SK-N-SH treated with all-trans-retinoic acid at 6 μM for 48 hours (cell line): ENCODE measurements around the gene DST.

ENCODE experiments used
- ATAC-seq: fragments of 200-7000 bp; cut with Tn5 transposase; 3 replicates; pipeline ENCODE4 v1.9.1; 2020; ENCODE audit warnings: mild to moderate bottlenecking, moderate library complexity
- ARNTL ChIP-seq: fragments of 450-650 bp; formaldehyde crosslinking; IDR thresholded peaks from 2 replicates; pipeline ENCODE4 v1.5.0; 2020; ENCODE audit warnings: low read depth, mild to moderate bottlenecking, moderate library complexity, borderline replicate concordance
- BACH2 ChIP-seq: fragments of 250-450 bp; sonication (Bioruptor Pico); IDR thresholded peaks from 2 replicates; pipeline ENCODE4 v1.9.0; 2021; ENCODE audit warnings: mild to moderate bottlenecking, borderline replicate concordance
- CSDC2 ChIP-seq: fragments of 250-450 bp; sonication (Bioruptor Pico); IDR thresholded peaks from 2 replicates; pipeline ENCODE4 v1.5.0; 2020; ENCODE audit warnings: mild to moderate bottlenecking, moderate library complexity
- CSRNP3 ChIP-seq: fragments of 250-450 bp; sonication (Bioruptor Pico); IDR thresholded peaks from 2 replicates; pipeline ENCODE4 v1.5.1; 2021; ENCODE audit warnings: mild to moderate bottlenecking, moderate library complexity
- ESRRG ChIP-seq: fragments of 250-450 bp; sonication (Bioruptor Pico); IDR thresholded peaks from 2 replicates; pipeline ENCODE4 v1.6.1; 2021; ENCODE audit warnings: mild to moderate bottlenecking
- GLIS3 ChIP-seq: fragments of 250-450 bp; sonication (Bioruptor Pico); IDR thresholded peaks from 2 replicates; pipeline ENCODE4 v1.5.0; 2020; ENCODE audit warnings: mild to moderate bottlenecking, moderate library complexity
- OSR1 ChIP-seq: fragments of 250-450 bp; sonication (Bioruptor Pico); IDR thresholded peaks from 2 replicates; pipeline ENCODE4 v1.8.0; 2022; ENCODE audit warnings: moderate library complexity, mild to moderate bottlenecking, inconsistent platforms
- PPARA ChIP-seq: fragments of 250-450 bp; sonication (Bioruptor Pico); IDR thresholded peaks from 2 replicates; pipeline ENCODE4 v1.5.0; 2020; ENCODE audit warnings: mild to moderate bottlenecking, borderline replicate concordance
- SNAI2 ChIP-seq: fragments of 250-450 bp; sonication (Bioruptor Pico); IDR thresholded peaks from 2 replicates; pipeline ENCODE4 v1.5.0; 2020; ENCODE audit warnings: mild to moderate bottlenecking, moderate library complexity
- TCF4 ChIP-seq: fragments of 250-450 bp; sonication (Bioruptor Pico); IDR thresholded peaks from 2 replicates; pipeline ENCODE4 v1.8.0; 2021; ENCODE audit warnings: mild to moderate bottlenecking, moderate library complexity, borderline replicate concordance
- TOX ChIP-seq: fragments of 250-450 bp; sonication (Bioruptor Pico); IDR thresholded peaks from 2 replicates; pipeline ENCODE4 v1.8.0; 2021; ENCODE audit warnings: mild to moderate bottlenecking, moderate library complexity, borderline replicate concordance
- ZC3H10 ChIP-seq: fragments of 250-450 bp; sonication (Bioruptor Pico); IDR thresholded peaks from 2 replicates; pipeline ENCODE4 v1.5.1; 2021; ENCODE audit warnings: mild to moderate bottlenecking, moderate library complexity
- ZFP3 ChIP-seq: fragments of 250-450 bp; sonication (Bioruptor Pico); IDR thresholded peaks from 2 replicates; pipeline ENCODE4 v1.5.0; 2020; ENCODE audit warnings: mild to moderate bottlenecking, moderate library complexity
- ZFP30 ChIP-seq: fragments of 450-650 bp; formaldehyde crosslinking; IDR thresholded peaks from 2 replicates; pipeline ENCODE4 v1.5.0; 2022; ENCODE audit warnings: mild to moderate bottlenecking, moderate library complexity
- ZNF565 ChIP-seq: fragments of 450-650 bp; formaldehyde crosslinking; conservative IDR thresholded peaks from 2 replicates; pipeline ENCODE4 v1.5.0; 2020; ENCODE audit warnings: low read depth, mild to moderate bottlenecking, moderate library complexity
- ZNF70 ChIP-seq: fragments of 450-650 bp; formaldehyde crosslinking; IDR thresholded peaks from 2 replicates; pipeline ENCODE4 v1.5.0; 2020; ENCODE audit warnings: mild to moderate bottlenecking, moderate library complexity
- ZNF8 ChIP-seq: fragments of 450-650 bp; formaldehyde crosslinking; IDR thresholded peaks from 2 replicates; pipeline ENCODE4 v1.5.0; 2020; ENCODE audit warnings: mild to moderate bottlenecking, moderate library complexity
- TF ChIP-seq, protein P1 (sequence below): fragments of 250-450 bp; sonication (Bioruptor Pico); IDR thresholded peaks from 2 replicates; pipeline ENCODE4 v1.8.0; 2020; ENCODE audit warnings: mild to moderate bottlenecking, moderate library complexity, borderline replicate concordance
- TF ChIP-seq, protein P2 (sequence below): fragments of 250-450 bp; sonication (Bioruptor Pico); IDR thresholded peaks from 2 replicates; pipeline ENCODE4 v1.5.1; 2020; ENCODE audit warnings: low read depth, mild to moderate bottlenecking, moderate library complexity
- TF ChIP-seq, protein P3 (sequence below): fragments of 250-450 bp; sonication (Bioruptor Pico); IDR thresholded peaks from 2 replicates; pipeline ENCODE4 v1.5.0; 2020; ENCODE audit warnings: mild to moderate bottlenecking, moderate library complexity

The DST gene

DNA sequence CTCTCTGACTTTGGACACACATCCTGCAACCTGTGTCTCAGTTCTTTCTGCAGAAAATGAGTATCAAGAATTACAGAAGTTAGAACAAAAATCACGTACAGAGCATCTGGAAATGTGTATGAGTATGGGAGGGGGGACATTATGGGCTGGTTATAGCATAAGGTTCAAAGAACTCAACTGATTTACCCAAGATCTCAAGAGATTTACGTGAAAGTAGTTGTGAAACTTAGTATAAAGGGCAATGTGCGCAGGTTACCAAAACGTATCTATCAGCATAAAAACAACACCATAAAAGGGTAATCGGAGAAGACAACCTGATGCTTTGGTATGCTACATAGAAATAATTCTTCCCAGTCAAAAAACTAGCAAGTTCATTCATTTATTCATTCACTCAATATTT lies 15.6 kb upstream of the DST start:
- no peak for ATAC-seq
- no peak for TF ChIP-seq TOX
- TF ChIP-seq, protein P1, sequence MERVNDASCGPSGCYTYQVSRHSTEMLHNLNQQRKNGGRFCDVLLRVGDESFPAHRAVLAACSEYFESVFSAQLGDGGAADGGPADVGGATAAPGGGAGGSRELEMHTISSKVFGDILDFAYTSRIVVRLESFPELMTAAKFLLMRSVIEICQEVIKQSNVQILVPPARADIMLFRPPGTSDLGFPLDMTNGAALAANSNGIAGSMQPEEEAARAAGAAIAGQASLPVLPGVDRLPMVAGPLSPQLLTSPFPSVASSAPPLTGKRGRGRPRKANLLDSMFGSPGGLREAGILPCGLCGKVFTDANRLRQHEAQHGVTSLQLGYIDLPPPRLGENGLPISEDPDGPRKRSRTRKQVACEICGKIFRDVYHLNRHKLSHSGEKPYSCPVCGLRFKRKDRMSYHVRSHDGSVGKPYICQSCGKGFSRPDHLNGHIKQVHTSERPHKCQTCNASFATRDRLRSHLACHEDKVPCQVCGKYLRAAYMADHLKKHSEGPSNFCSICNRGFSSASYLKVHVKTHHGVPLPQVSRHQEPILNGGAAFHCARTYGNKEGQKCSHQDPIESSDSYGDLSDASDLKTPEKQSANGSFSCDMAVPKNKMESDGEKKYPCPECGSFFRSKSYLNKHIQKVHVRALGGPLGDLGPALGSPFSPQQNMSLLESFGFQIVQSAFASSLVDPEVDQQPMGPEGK (CRISPR knock-in tag), result no peak
- TF ChIP-seq, protein P2, sequence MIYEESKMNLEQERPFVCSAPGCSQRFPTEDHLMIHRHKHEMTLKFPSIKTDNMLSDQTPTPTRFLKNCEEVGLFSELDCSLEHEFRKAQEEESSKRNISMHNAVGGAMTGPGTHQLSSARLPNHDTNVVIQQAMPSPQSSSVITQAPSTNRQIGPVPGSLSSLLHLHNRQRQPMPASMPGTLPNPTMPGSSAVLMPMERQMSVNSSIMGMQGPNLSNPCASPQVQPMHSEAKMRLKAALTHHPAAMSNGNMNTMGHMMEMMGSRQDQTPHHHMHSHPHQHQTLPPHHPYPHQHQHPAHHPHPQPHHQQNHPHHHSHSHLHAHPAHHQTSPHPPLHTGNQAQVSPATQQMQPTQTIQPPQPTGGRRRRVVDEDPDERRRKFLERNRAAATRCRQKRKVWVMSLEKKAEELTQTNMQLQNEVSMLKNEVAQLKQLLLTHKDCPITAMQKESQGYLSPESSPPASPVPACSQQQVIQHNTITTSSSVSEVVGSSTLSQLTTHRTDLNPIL (CRISPR knock-in tag), result no peak
- no peak for TF ChIP-seq ZNF565
- TF ChIP-seq ZNF70 (CRISPR knock-in tag), result no peak
- TF ChIP-seq BACH2 (CRISPR knock-in tag), result no peak
- no peak for TF ChIP-seq OSR1 (CRISPR knock-in tag)
- TF ChIP-seq, protein P3, sequence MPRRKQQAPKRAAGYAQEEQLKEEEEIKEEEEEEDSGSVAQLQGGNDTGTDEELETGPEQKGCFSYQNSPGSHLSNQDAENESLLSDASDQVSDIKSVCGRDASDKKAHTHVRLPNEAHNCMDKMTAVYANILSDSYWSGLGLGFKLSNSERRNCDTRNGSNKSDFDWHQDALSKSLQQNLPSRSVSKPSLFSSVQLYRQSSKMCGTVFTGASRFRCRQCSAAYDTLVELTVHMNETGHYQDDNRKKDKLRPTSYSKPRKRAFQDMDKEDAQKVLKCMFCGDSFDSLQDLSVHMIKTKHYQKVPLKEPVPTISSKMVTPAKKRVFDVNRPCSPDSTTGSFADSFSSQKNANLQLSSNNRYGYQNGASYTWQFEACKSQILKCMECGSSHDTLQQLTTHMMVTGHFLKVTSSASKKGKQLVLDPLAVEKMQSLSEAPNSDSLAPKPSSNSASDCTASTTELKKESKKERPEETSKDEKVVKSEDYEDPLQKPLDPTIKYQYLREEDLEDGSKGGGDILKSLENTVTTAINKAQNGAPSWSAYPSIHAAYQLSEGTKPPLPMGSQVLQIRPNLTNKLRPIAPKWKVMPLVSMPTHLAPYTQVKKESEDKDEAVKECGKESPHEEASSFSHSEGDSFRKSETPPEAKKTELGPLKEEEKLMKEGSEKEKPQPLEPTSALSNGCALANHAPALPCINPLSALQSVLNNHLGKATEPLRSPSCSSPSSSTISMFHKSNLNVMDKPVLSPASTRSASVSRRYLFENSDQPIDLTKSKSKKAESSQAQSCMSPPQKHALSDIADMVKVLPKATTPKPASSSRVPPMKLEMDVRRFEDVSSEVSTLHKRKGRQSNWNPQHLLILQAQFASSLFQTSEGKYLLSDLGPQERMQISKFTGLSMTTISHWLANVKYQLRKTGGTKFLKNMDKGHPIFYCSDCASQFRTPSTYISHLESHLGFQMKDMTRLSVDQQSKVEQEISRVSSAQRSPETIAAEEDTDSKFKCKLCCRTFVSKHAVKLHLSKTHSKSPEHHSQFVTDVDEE (CRISPR knock-in tag), result no peak
- TF ChIP-seq GLIS3 (CRISPR knock-in tag), result no peak
- TF ChIP-seq ZFP30 (CRISPR knock-in tag), result no peak
- TF ChIP-seq ZNF8 (CRISPR knock-in tag), result no peak
- no peak for TF ChIP-seq ARNTL
- TF ChIP-seq CSRNP3, result no peak
- no peak for TF ChIP-seq ESRRG (CRISPR knock-in tag)
- no peak for TF ChIP-seq PPARA (CRISPR knock-in tag)

GRCh38 chr6:56657354-56657753 lies 14.7 kb upstream of the DST start:
- ATAC-seq, result no peak

DNA sequence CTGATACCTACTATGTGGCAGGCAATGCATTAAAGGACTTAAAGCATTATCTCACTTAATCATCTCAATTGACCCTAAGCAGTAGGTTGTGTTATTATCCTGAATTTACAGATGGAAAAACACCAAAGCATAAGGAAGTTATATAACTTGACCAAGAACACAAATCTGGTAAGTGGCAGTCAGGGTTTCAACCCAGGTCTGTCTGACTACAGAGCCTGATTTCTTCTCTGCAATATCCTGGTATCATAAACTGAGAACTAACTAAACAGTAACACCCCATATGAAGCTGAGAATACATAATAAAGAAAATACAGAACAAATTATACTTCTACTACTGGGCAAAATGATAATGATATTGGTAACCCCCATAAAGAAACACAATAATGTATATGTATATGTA lies 13.8 kb upstream of the DST start:
- TF ChIP-seq ZFP30 (CRISPR knock-in tag) (no peak), OSR1 (CRISPR knock-in tag) (no peak), SNAI2 (no peak), ESRRG (CRISPR knock-in tag) (no peak), CSDC2 (no peak), TCF4 (CRISPR knock-in tag) (no peak), ZNF70 (CRISPR knock-in tag) (no peak)
- no peak for ATAC-seq

More at GRCh38 chr6:56657354-56657753, 14.7 kb upstream of the DST start:
- TF ChIP-seq ZFP3 (no peak), OSR1 (CRISPR knock-in tag) (no peak), PPARA (CRISPR knock-in tag) (no peak), CSRNP3 (no peak), GLIS3 (CRISPR knock-in tag) (no peak), ZC3H10 (CRISPR knock-in tag) (no peak), CSDC2 (no peak), ZNF565 (no peak), TOX (no peak), ZNF70 (CRISPR knock-in tag) (no peak)

DNA sequence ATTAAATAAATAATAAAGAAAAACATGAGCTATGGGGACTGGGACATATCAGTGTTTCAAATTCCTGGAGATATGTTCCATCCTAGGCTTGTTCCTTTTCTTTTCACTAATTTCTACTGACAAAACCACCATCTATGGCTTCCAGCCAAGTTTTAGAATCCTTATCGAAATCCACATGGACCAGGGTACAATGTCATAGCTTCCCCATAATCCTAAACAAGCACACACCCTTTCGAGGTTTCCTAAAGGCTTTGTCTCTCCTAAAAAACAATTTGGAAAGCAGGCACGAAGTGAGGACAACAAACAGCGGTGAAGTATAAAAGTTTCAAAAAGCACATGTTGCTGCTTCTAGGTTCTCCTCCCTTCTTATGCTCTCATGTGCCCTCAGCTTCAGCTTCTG lies 13.3 kb upstream of the DST start:
- no peak for TF ChIP-seq TCF4 (CRISPR knock-in tag)
- TF ChIP-seq ZNF565, result no peak
- no peak for TF ChIP-seq ZFP3
- ATAC-seq, result no peak
